ENCODE data around the gene ENTPD1. TPM values are rescaled to one million over a fixed set of nuclear protein-coding genes. Genes with fewer than 3 reads are reported as not detected.

The ENTPD1 gene
- total and polyA plus RNA-seq, 9 of the 15 experiments (the other 6 are each of a cell fraction or from before 2014, with no cell fraction given), result 0.07 to 1.5 (median 0.37) TPM

- TF ChIP-seq REST (IDR thresholded peaks at IDR 0.05; ENCODE audit: borderline replicate concordance), result no peak
- no peak for TF ChIP-seq REST (CRISPR knock-in tag; IDR thresholded peaks at IDR 0.05; ENCODE audit: low read depth)
- peak; percentile 37; the same call in 1 of the 2 replicates for TF ChIP-seq MAFF (IDR thresholded peaks at IDR 0.05; ENCODE audit: low read length)
- TF ChIP-seq ZNF668 (CRISPR knock-in tag; IDR thresholded peaks at IDR 0.05), result no peak
- no peak for TF ChIP-seq NCOA2 (IDR thresholded peaks at IDR 0.05; ENCODE audit: partially characterized antibody in 2 of 2)
- TF ChIP-seq ZZZ3 (IDR thresholded peaks at IDR 0.05), result no peak
- TF ChIP-seq MEIS2 (IDR thresholded peaks at IDR 0.05; ENCODE audit: partially characterized antibody), result peak; percentile 83
- no peak for TF ChIP-seq ZNF197 (CRISPR knock-in tag; IDR thresholded peaks at IDR 0.05; ENCODE audit: low read depth)
- TF ChIP-seq MYNN (IDR thresholded peaks at IDR 0.05), result no peak
- no peak for TF ChIP-seq MYNN (CRISPR knock-in tag; IDR thresholded peaks at IDR 0.05)
- no peak for TF ChIP-seq PRDM10 (IDR thresholded peaks at IDR 0.05; ENCODE audit: partially characterized antibody)
- TF ChIP-seq RBM14 (IDR thresholded peaks at IDR 0.05; ENCODE audit: borderline replicate concordance, insufficient read depth, low read depth, low read length), result no peak
- no peak for TF ChIP-seq PBX2 (CRISPR knock-in tag; IDR thresholded peaks at IDR 0.05; ENCODE audit: low read depth)
- TF ChIP-seq PBX2 (tag; conservative IDR thresholded peaks at IDR 0.05; ENCODE audit: low read depth), result peak; percentile 72
- no peak for TF ChIP-seq ESRRA (IDR thresholded peaks at IDR 0.05; ENCODE audit: borderline replicate concordance, low read depth)
- no peak for TF ChIP-seq DACH1 (IDR thresholded peaks at IDR 0.05; ENCODE audit: partially characterized antibody)
These were observed 84.2 kb downstream of the ENTPD1 start (continued) for GRCh38 chr10:95840121-95840520.

Measured in K562 (cell line).